ENCODE results near the gene ZNRF3. TPM values are rescaled to one million over a fixed set of nuclear protein-coding genes. Genes with fewer than 3 reads are reported as not detected.

The ZNRF3 gene
- total RNA-seq, 1 donor from 2014 or later, result 4.1 TPM

GRCh38 chr22:28950617-28951411, 67.4 kb downstream of the ZNRF3 start:
- Mint-ChIP-seq H3K4me1 (peaks cover 54% of the 10 kb centered on the region), H3K4me3 (no peak overlapping the region), H3K9me3 (peaks cover 50% of the 10 kb centered on the region), H3K27ac (peak overlapping the region; percentile 96), H3K27me3 (ENCODE audit: insufficient read depth, low read depth) (peaks cover 8% of the 10 kb centered on the region), H3K36me3 (peaks cover 75% of the 10 kb centered on the region)
- DNase-seq (ENCODE audit: low spot score), result no peak
- Histone ChIP-seq H3K9ac (no peak overlapping the region), H3F3A (ENCODE audit: low read depth) (peaks cover 7% of the 10 kb centered on the region), H3K9me3 (ENCODE audit: low read depth) (peaks cover 6% of the 10 kb centered on the region), H3K4me1 (peaks cover 19% of the 10 kb centered on the region), H3K27me3 (no peaks in the 10 kb centered on the region), H3K36me3 (no peaks in the 10 kb centered on the region), H3K79me2 (ENCODE audit: low read depth) (peaks cover 100% of the 10 kb centered on the region), H4K20me1 (ENCODE audit: low read depth) (peaks cover 15% of the 10 kb centered on the region), H3K27ac (no peak overlapping the region), H3K4me3 (no peak overlapping the region), H3K4me2 (no peak overlapping the region), H2AFZ (replicated peaks) (no peak overlapping the region)
- no peak for TF ChIP-seq CTCF (IDR thresholded peaks at IDR 0.05)
- no peak for TF ChIP-seq EZH2phosphoT487 (IDR thresholded peaks at IDR 0.05)
- TF ChIP-seq EZH2 (IDR thresholded peaks at IDR 0.05), result no peak

GRCh38 chr22:28951530-28951929, 68.2 kb downstream of the ZNRF3 start:
- H3K36me3 Mint-ChIP-seq, result peaks cover 71% of the 10 kb centered on the region
- no peak overlapping the region for H2AFZ ChIP-seq (replicated peaks)
- H3K27ac Mint-ChIP-seq, result peak overlapping the region; percentile 96
- TF ChIP-seq EZH2 (IDR thresholded peaks at IDR 0.05), result no peak
- no peak for TF ChIP-seq CTCF (IDR thresholded peaks at IDR 0.05)
- no peak for TF ChIP-seq EZH2phosphoT487 (IDR thresholded peaks at IDR 0.05)
- peaks cover 6% of the 10 kb centered on the region for H3K27me3 Mint-ChIP-seq (ENCODE audit: insufficient read depth, low read depth)
- H3K4me2 ChIP-seq, result peak overlapping the region; percentile 45
- H3K27me3 ChIP-seq, result no peaks in the 10 kb centered on the region
- H3F3A ChIP-seq (ENCODE audit: low read depth), result peaks cover 7% of the 10 kb centered on the region
- H3K36me3 ChIP-seq, result no peaks in the 10 kb centered on the region
- H3K4me3 Mint-ChIP-seq, result no peak overlapping the region
- H3K4me1 Mint-ChIP-seq, result peaks cover 58% of the 10 kb centered on the region
- H4K20me1 ChIP-seq (ENCODE audit: low read depth), result peaks cover 15% of the 10 kb centered on the region
- DNase-seq (ENCODE audit: low spot score), result no peak
- no peak overlapping the region for H3K4me3 ChIP-seq
- no peak overlapping the region for H3K27ac ChIP-seq
- H3K4me1 ChIP-seq, result peaks cover 21% of the 10 kb centered on the region
- peaks cover 6% of the 10 kb centered on the region for H3K9me3 ChIP-seq (ENCODE audit: low read depth)
- peaks cover 45% of the 10 kb centered on the region for H3K9me3 Mint-ChIP-seq
- H3K79me2 ChIP-seq (ENCODE audit: low read depth), result peaks cover 100% of the 10 kb centered on the region
- H3K9ac ChIP-seq, result no peak overlapping the region

GRCh38 chr22:28951969-28952521, 68.7 kb downstream of the ZNRF3 start:
- Histone ChIP-seq H3K36me3 (no peaks in the 10 kb centered on the region), H3F3A (ENCODE audit: low read depth) (peaks cover 7% of the 10 kb centered on the region), H3K27ac (no peak overlapping the region), H3K4me2 (peak overlapping the region; percentile 45), H3K4me1 (peaks cover 27% of the 10 kb centered on the region), H3K79me2 (ENCODE audit: low read depth) (peaks cover 100% of the 10 kb centered on the region), H4K20me1 (ENCODE audit: low read depth) (peaks cover 15% of the 10 kb centered on the region), H3K9me3 (ENCODE audit: low read depth) (peaks cover 6% of the 10 kb centered on the region), H3K9ac (no peak overlapping the region), H3K27me3 (no peaks in the 10 kb centered on the region), H2AFZ (replicated peaks) (no peak overlapping the region), H3K4me3 (no peak overlapping the region)
- Mint-ChIP-seq H3K9me3 (peaks cover 40% of the 10 kb centered on the region), H3K27me3 (ENCODE audit: insufficient read depth, low read depth) (peaks cover 4% of the 10 kb centered on the region), H3K36me3 (peaks cover 69% of the 10 kb centered on the region), H3K27ac (peak overlapping the region; percentile 96), H3K4me3 (peak overlapping the region; percentile 17), H3K4me1 (peaks cover 63% of the 10 kb centered on the region)
- DNase-seq (ENCODE audit: low spot score), result peak; percentile 59
- TF ChIP-seq CTCF (IDR thresholded peaks at IDR 0.05) (peak; percentile 33), EZH2phosphoT487 (IDR thresholded peaks at IDR 0.05) (no peak)
